Measurements from ENCODE around the gene VARS1.
A peak's percentile ranks its signal among the peaks of the same experiment; 100 is the strongest.
"Not testable (repeated sequence)": the region's sequence is repeated elsewhere in the genome, so short reads cannot be mapped to it uniquely, and the experiment has no call there.

VARS1 gene

GRCh38 chr6:31797588-31797987 lies 2.0 kb upstream of the VARS1 start:
- TF ChIP-seq CTCF (IDR thresholded peaks at IDR 0.05; ENCODE audit: control insufficient read depth, insufficient read depth, low read depth, low read length, missing control alignments), result no peak
- DNase-seq (ENCODE audit: low read depth), result no peak
- H3K4me3 ChIP-seq (ENCODE audit: control insufficient read depth, low read depth, low read length), result no peak overlapping the region

GRCh38 chr6:31796993-31797385 lies 1.4 kb upstream of the VARS1 start:
- no peak for TF ChIP-seq CTCF (IDR thresholded peaks at IDR 0.05; ENCODE audit: control insufficient read depth, insufficient read depth, low read depth, low read length, missing control alignments)
- H3K4me3 ChIP-seq (ENCODE audit: control insufficient read depth, low read depth, low read length), result no peak overlapping the region
- DNase-seq (ENCODE audit: low read depth), result no peak

- no peak for DNase-seq (ENCODE audit: low read depth)
- H3K4me3 ChIP-seq (ENCODE audit: control insufficient read depth, low read depth, low read length), result peak overlapping the region; percentile 82
- TF ChIP-seq CTCF (IDR thresholded peaks at IDR 0.05; ENCODE audit: control insufficient read depth, insufficient read depth, low read depth, low read length, missing control alignments), result no peak
Observed at GRCh38 chr6:31794866-31795615, 511 bp downstream of the VARS1 start.

- no peak for TF ChIP-seq CTCF (IDR thresholded peaks at IDR 0.05; ENCODE audit: control insufficient read depth, insufficient read depth, low read depth, low read length, missing control alignments)
- peak overlapping the region; percentile 82 for H3K4me3 ChIP-seq (ENCODE audit: control insufficient read depth, low read depth, low read length)
- no peak for DNase-seq (ENCODE audit: low read depth)
Observed at GRCh38 chr6:31794294-31794865, 1.2 kb downstream of the VARS1 start.

- H3K4me3 ChIP-seq (ENCODE audit: control insufficient read depth, low read depth, low read length), result peak overlapping the region; percentile 82
- DNase-seq (ENCODE audit: low read depth), result not testable (repeated sequence)
Observed at GRCh38 chr6:31793927-31794245, 1.7 kb downstream of the VARS1 start.

- H3K4me3 ChIP-seq (ENCODE audit: control insufficient read depth, low read depth, low read length), result no peak overlapping the region
- no peak for TF ChIP-seq CTCF (IDR thresholded peaks at IDR 0.05; ENCODE audit: control insufficient read depth, insufficient read depth, low read depth, low read length, missing control alignments)
- DNase-seq (ENCODE audit: low read depth), result no peak
Observed at GRCh38 chr6:31792761-31793171, 2.8 kb downstream of the VARS1 start.

GRCh38 chr6:31792090-31792374 lies 3.5 kb downstream of the VARS1 start:
- no peak overlapping the region for H3K4me3 ChIP-seq (ENCODE audit: control insufficient read depth, low read depth, low read length)
- no peak for DNase-seq (ENCODE audit: low read depth)

More at GRCh38 chr6:31792090-31792374, 3.5 kb downstream of the VARS1 start:
- no peak for TF ChIP-seq CTCF (IDR thresholded peaks at IDR 0.05; ENCODE audit: control insufficient read depth, insufficient read depth, low read depth, low read length, missing control alignments)

Measured in AG09309 (cell line).